OCI-LY7 (cell line): ENCODE measurements around the gene DRGX. TPM values are rescaled to one million over a fixed set of nuclear protein-coding genes. Genes with fewer than 3 reads are reported as not detected.

Source experiments
- BruUV-seq: library from RNA; stranded (reverse); fragments of 400-500 nt; replicated peaks from 2 replicates; lab custom pipeline; 2021; lab: Mats Ljungman, UMichigan
- CTCF ChIA-PET: fragments of 300-600 bp; sonication (Branson Sonifier 250); formaldehyde crosslinking; loops from one replicate; lab custom pipeline; 2022; ENCODE audit warnings: antibody characterized with exemption; ENCODE audit not compliant: unreplicated experiment; lab: Charles Lee
- POLR2A ChIA-PET: fragments of 300-600 bp; sonication (Branson Sonifier 250); formaldehyde crosslinking; loops from one replicate; lab custom pipeline; 2022; ENCODE audit warnings: antibody characterized with exemption; lab: Charles Lee
- DNase-seq: peaks from one replicate; pipeline ENCODE4 v3.0.0-alpha.2; 2015; ENCODE audit warnings: low spot score
- H2AFZ ChIP-seq: fragments of 200-600 bp; sonication (generic), shearing (Covaris generic); 2 replicates; pipeline ENCODE4 v1.6.1; 2014; ENCODE audit warnings: mild to moderate bottlenecking, antibody characterized with exemption, low read length, moderate library complexity
- H3K27ac ChIP-seq: fragments of 200-600 bp; sonication (generic); 2 replicates; pipeline ENCODE4 v1.5.1; 2014; ENCODE audit warnings: mixed run types, low read depth, mild to moderate bottlenecking, moderate library complexity, low read length, inconsistent platforms; ENCODE audit not compliant: poor library complexity, severe bottlenecking
- H3K36me3 ChIP-seq: fragments of 200-600 bp; sonication (generic); 2 replicates; pipeline ENCODE4 v1.6.1; 2014; ENCODE audit warnings: mild to moderate bottlenecking, antibody characterized with exemption, low read length, moderate library complexity, mixed read lengths; ENCODE audit not compliant: insufficient read depth
- H3K4me1 ChIP-seq: fragments of 200-600 bp; sonication (generic); 2 replicates; pipeline ENCODE4 v1.5.1; 2014; ENCODE audit warnings: mild to moderate bottlenecking, low read length; ENCODE audit not compliant: insufficient read depth, poor library complexity, severe bottlenecking
- H3K4me2 ChIP-seq: fragments of 200-600 bp; sonication (generic); 2 replicates; pipeline ENCODE4 v1.6.1; 2014; ENCODE audit warnings: mild to moderate bottlenecking, low read length
- H3K4me3 ChIP-seq: fragments of 200-600 bp; sonication (generic); 2 replicates; pipeline ENCODE4 v1.5.1; 2014; ENCODE audit warnings: mild to moderate bottlenecking, low read depth, low read length; ENCODE audit not compliant: poor library complexity, severe bottlenecking
- H3K79me2 ChIP-seq: fragments of 200-600 bp; sonication (generic); 2 replicates; pipeline ENCODE4 v1.6.1; 2016; ENCODE audit warnings: low read depth, mild to moderate bottlenecking, low read length, moderate library complexity, mixed read lengths; ENCODE audit not compliant: insufficient read depth
- H3K9me2 ChIP-seq: fragments of 200-600 bp; sonication (generic); 2 replicates; pipeline ENCODE4 v1.6.1; 2016; ENCODE audit warnings: mild to moderate bottlenecking, low read length, mixed read lengths; ENCODE audit not compliant: insufficient read depth
- H3K9me3 ChIP-seq: fragments of 200-600 bp; sonication (generic); 2 replicates; pipeline ENCODE4 v1.6.1; 2014; ENCODE audit warnings: mild to moderate bottlenecking, mixed run types, low read length, mixed read lengths
- H4K20me1 ChIP-seq: fragments of 200-600 bp; sonication (generic); 2 replicates; pipeline ENCODE4 v1.6.1; 2014; ENCODE audit warnings: mild to moderate bottlenecking, antibody characterized with exemption, low read length, moderate library complexity, mixed read lengths; ENCODE audit not compliant: insufficient read depth
- CTCF ChIP-seq: fragments of 200-600 bp; sonication (generic); conservative IDR thresholded peaks from 2 replicates; pipeline ENCODE4 v1.5.1; 2014; ENCODE audit warnings: mild to moderate bottlenecking, antibody characterized with exemption, low read length, moderate library complexity, mixed read lengths
- EZH2phosphoT487 ChIP-seq: fragments of 200-600 bp; sonication (generic); IDR thresholded peaks from 2 replicates; pipeline ENCODE4 v1.6.1; 2018; ENCODE audit warnings: low read depth, borderline replicate concordance, mild to moderate bottlenecking, mixed run types, antibody characterized with exemption, low read length, moderate library complexity, mixed read lengths
- intact Hi-C: fragments of 100-400 bp; cut with micrococcal nuclease; formaldehyde crosslinking; loops from one replicate; pipeline ENCODE4 v1.10.0; 2022; ENCODE audit not compliant: unreplicated experiment
- total RNA-seq, 2 experiments: library from RNA; depleted of rRNA in 1 of 2; stranded (reverse); fragments of >200 nt in 1 of 2; shearing (Covaris generic) in 1 of 2; gene quantifications; 2 replicates each; pipeline ENCODE4 v1.2.3, GENCODE V29; 2014 to 2022

Gene DRGX
- total RNA-seq, 2 experiments from 2014 or later = not detected

DNA sequence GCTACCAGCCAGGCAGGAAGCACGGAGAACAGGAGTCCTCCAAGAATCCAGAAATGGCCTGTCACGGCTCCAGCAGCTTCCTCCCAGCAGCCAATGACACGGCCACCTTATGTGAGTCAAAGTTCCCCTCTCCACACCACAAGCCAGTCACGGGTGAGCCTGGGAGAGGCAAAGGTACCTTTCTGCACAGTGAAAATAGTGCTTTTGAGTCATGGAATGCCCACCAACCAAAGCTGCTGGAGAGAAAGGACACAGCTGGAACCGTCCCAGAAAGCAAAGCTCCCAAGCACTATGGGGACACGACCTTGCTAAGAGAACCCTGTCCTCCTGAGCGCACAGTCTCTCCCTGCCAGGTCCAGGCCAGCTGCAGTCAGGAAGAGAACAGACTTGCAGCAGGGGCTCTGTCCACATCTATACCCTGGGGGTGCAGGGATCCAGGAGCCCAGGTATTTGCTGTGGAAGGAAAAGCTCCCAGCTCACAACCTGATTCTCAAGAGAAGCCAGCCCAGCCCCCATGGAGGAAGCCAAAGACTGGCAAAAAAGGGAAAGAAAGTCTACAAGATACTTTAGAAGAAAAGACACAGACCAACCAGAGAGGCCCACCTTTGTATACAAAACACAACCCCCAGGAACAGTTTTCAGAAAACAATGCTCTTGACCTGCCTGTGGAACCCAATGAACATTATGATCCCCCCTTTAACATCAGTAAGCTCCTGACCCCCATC, 72.6 kb downstream of the DRGX start:
- no TSS peak for BruUV-seq
- Histone ChIP-seq H3K9me2 (no peaks in the 10 kb centered on the region), H2AFZ (no peak overlapping the region), H3K36me3 (no peaks in the 10 kb centered on the region), H3K9me3 (no peaks in the 10 kb centered on the region), H3K4me2 (no peak overlapping the region), H3K4me3 (no peak overlapping the region), H3K4me1 (no peaks in the 10 kb centered on the region), H3K27ac (no peak overlapping the region), H3K79me2 (no peaks in the 10 kb centered on the region), H4K20me1 (no peaks in the 10 kb centered on the region)
- POLR2A ChIA-PET = no interaction called here
- no peak for DNase-seq
- CTCF ChIA-PET = no interaction called here
- intact Hi-C loops = no loop called here
- TF ChIP-seq EZH2phosphoT487 (no peak), CTCF (no peak)

- ChIA-PET CTCF (no interaction called here), POLR2A (no interaction called here)
- no peaks in the 10 kb centered on the region for H3K9me3 ChIP-seq
- H3K4me3 ChIP-seq = no peak overlapping the region
- no TSS peak for BruUV-seq
- no peaks in the 10 kb centered on the region for H3K36me3 ChIP-seq
- no peaks in the 10 kb centered on the region for H3K9me2 ChIP-seq
- DNase-seq = no peak
- H4K20me1 ChIP-seq = no peaks in the 10 kb centered on the region
- TF ChIP-seq CTCF (no peak), EZH2phosphoT487 (no peak)
- intact Hi-C loops = no loop called here
- H2AFZ ChIP-seq = no peak overlapping the region
- no peaks in the 10 kb centered on the region for H3K4me1 ChIP-seq
- no peak overlapping the region for H3K4me2 ChIP-seq
- H3K79me2 ChIP-seq = no peaks in the 10 kb centered on the region
- no peak overlapping the region for H3K27ac ChIP-seq
Observed at GRCh38 chr10:49322371-49323170, 73.3 kb downstream of the DRGX start.

- Histone ChIP-seq H3K4me1 (no peaks in the 10 kb centered on the region), H3K27ac (no peak overlapping the region), H3K4me3 (no peak overlapping the region), H3K9me3 (no peaks in the 10 kb centered on the region), H3K4me2 (no peak overlapping the region), H3K79me2 (no peaks in the 10 kb centered on the region), H3K36me3 (no peaks in the 10 kb centered on the region), H3K9me2 (no peaks in the 10 kb centered on the region), H4K20me1 (no peaks in the 10 kb centered on the region), H2AFZ (no peak overlapping the region)
- intact Hi-C loops = no loop called here
- no peak for TF ChIP-seq EZH2phosphoT487
- no peak for TF ChIP-seq CTCF
- no TSS peak for BruUV-seq
- POLR2A ChIA-PET = no interaction called here
- CTCF ChIA-PET = no interaction called here
- DNase-seq = no peak
Observed at GRCh38 chr10:49321021-49321420, 74.9 kb downstream of the DRGX start.
